Measurements from ENCODE around the gene USP6NL. TPM values are rescaled to one million over a fixed set of nuclear protein-coding genes. Genes with fewer than 3 reads are reported as not detected.
"Not testable (repeated sequence)": the region's sequence is repeated elsewhere in the genome, so short reads cannot be mapped to it uniquely, and the experiment has no call there.

USP6NL gene
- total RNA-seq, 1 experiment from 2014 or later = 38.7 TPM

DNA sequence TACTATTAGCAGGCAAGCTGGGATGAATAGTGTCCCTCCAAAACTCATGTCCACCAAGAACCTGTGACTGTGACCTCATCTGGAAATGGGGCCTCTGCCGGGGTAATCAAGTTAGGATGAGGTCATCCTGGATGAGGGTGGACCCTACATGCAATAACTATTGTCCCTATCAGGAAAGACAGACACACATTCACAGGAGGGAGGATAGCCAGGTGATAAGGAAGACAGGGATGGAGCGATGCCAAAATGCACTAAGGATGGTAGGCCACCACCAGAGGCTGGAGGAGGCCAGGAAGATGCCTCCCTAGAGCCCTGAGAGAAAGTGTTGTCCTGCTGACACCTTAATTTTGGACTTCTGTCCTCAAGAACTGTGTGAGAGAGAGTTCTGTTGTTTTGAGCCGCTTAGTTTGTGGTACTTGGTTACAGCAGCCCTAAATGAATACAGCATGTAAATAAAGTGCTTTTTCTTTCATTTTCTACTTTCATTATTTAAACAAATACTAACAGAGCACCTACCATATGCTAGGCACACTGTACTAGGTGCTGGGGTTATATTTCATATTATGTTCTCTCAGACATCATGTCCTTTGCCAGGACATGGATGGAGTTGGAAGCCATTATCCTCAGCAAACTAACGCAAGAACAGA is 111.9 kb downstream of the USP6NL start:
- TF ChIP-seq EZH2 (IDR thresholded peaks at IDR 0.05; ENCODE audit: borderline replicate concordance, low read depth, low read length, poor library complexity, severe bottlenecking) (no peak), CTCF (conservative IDR thresholded peaks at IDR 0.05; ENCODE audit: low read depth, low read length) (no peak)
- CTCF ChIA-PET = no interaction called here
- Histone ChIP-seq H3K4me3 (ENCODE audit: low read depth, low read length, poor library complexity, severe bottlenecking) (no peak overlapping the region), H3K27me3 (replicated peaks; ENCODE audit: insufficient read depth, low read depth, low read length, poor library complexity) (no peaks in the 10 kb centered on the region), H3K27ac (ENCODE audit: low read depth, low read length, poor library complexity, severe bottlenecking) (no peak overlapping the region), H3K36me3 (ENCODE audit: insufficient read depth, low read length, poor library complexity, severe bottlenecking) (peaks cover 3% of the 10 kb centered on the region), H3K4me1 (ENCODE audit: insufficient read depth, low read length, poor library complexity, severe bottlenecking) (no peaks in the 10 kb centered on the region), H3K9me3 (ENCODE audit: low read depth, low read length, poor library complexity, severe bottlenecking) (no peaks in the 10 kb centered on the region)
- no TSS peak for BruUV-seq (replicated peaks)
- intact Hi-C loops (cut with micrococcal nuclease; ENCODE audit: unreplicated experiment) = no loop called here
- no peak for DNase-seq (ENCODE audit: low spot score)
- POLR2A ChIA-PET (ENCODE audit: low non-redundant PET) = no interaction called here

GRCh38 chr10:11498399-11498798 is 113.1 kb downstream of the USP6NL start:
- Histone ChIP-seq H3K27ac (ENCODE audit: low read depth, low read length, poor library complexity, severe bottlenecking) (no peak overlapping the region), H3K4me1 (ENCODE audit: insufficient read depth, low read length, poor library complexity, severe bottlenecking) (no peaks in the 10 kb centered on the region), H3K9me3 (ENCODE audit: low read depth, low read length, poor library complexity, severe bottlenecking) (no peaks in the 10 kb centered on the region), H3K4me3 (ENCODE audit: low read depth, low read length, poor library complexity, severe bottlenecking) (no peak overlapping the region), H3K27me3 (replicated peaks; ENCODE audit: insufficient read depth, low read depth, low read length, poor library complexity) (no peaks in the 10 kb centered on the region), H3K36me3 (ENCODE audit: insufficient read depth, low read length, poor library complexity, severe bottlenecking) (peaks cover 10% of the 10 kb centered on the region)
- TF ChIP-seq EZH2 (IDR thresholded peaks at IDR 0.05; ENCODE audit: borderline replicate concordance, low read depth, low read length, poor library complexity, severe bottlenecking) (no peak), CTCF (conservative IDR thresholded peaks at IDR 0.05; ENCODE audit: low read depth, low read length) (no peak)
- CTCF ChIA-PET = no interaction called here
- POLR2A ChIA-PET (ENCODE audit: low non-redundant PET) = no interaction called here
- no TSS peak for BruUV-seq (replicated peaks)
- intact Hi-C loops (cut with micrococcal nuclease; ENCODE audit: unreplicated experiment) = no loop called here
- no peak for DNase-seq (ENCODE audit: low spot score)

DNA sequence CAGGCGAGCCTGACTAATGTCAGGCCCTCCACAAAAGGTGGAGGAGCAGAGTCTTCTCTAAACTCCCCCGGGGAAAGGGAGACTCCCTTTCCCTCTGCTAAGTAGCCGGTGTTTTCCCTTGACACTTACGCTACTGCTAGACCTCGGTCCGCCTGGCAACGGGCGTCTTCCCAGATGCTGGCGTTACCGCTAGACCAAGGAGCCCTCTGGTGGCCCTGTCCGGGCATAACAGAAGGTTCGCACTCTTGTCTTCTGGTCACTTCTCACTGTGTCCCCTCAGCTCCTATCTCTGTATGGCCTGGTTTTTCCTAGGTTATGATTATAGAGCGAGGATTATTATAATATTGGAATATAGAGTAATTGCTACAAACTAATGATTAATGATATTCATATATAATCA is 116.5 kb downstream of the USP6NL start:
- H3K27me3 ChIP-seq (replicated peaks; ENCODE audit: insufficient read depth, low read depth, low read length, poor library complexity); H3K4me1 ChIP-seq (ENCODE audit: insufficient read depth, low read length, poor library complexity, severe bottlenecking); DNase-seq (ENCODE audit: low spot score); BruUV-seq (replicated peaks); CTCF ChIA-PET; H3K9me3 ChIP-seq (ENCODE audit: low read depth, low read length, poor library complexity, severe bottlenecking); POLR2A ChIA-PET (ENCODE audit: low non-redundant PET); H3K27ac ChIP-seq (ENCODE audit: low read depth, low read length, poor library complexity, severe bottlenecking); intact Hi-C loops (cut with micrococcal nuclease; ENCODE audit: unreplicated experiment); H3K4me3 ChIP-seq (ENCODE audit: low read depth, low read length, poor library complexity, severe bottlenecking): not testable (repeated sequence)
- H3K36me3 ChIP-seq (ENCODE audit: insufficient read depth, low read length, poor library complexity, severe bottlenecking) = peaks cover 22% of the 10 kb centered on the region

GRCh38 chr10:11493646-11494045 is 117.8 kb downstream of the USP6NL start:
- TF ChIP-seq EZH2 (IDR thresholded peaks at IDR 0.05; ENCODE audit: borderline replicate concordance, low read depth, low read length, poor library complexity, severe bottlenecking) (no peak), CTCF (conservative IDR thresholded peaks at IDR 0.05; ENCODE audit: low read depth, low read length) (no peak)
- BruUV-seq (replicated peaks) = no TSS peak
- ChIA-PET POLR2A (ENCODE audit: low non-redundant PET) (no interaction called here), CTCF (no interaction called here)
- intact Hi-C loops (cut with micrococcal nuclease; ENCODE audit: unreplicated experiment) = no loop called here
- Histone ChIP-seq H3K4me1 (ENCODE audit: insufficient read depth, low read length, poor library complexity, severe bottlenecking) (no peaks in the 10 kb centered on the region), H3K9me3 (ENCODE audit: low read depth, low read length, poor library complexity, severe bottlenecking) (no peaks in the 10 kb centered on the region), H3K27me3 (replicated peaks; ENCODE audit: insufficient read depth, low read depth, low read length, poor library complexity) (no peaks in the 10 kb centered on the region), H3K27ac (ENCODE audit: low read depth, low read length, poor library complexity, severe bottlenecking) (no peak overlapping the region), H3K4me3 (ENCODE audit: low read depth, low read length, poor library complexity, severe bottlenecking) (no peak overlapping the region), H3K36me3 (ENCODE audit: insufficient read depth, low read length, poor library complexity, severe bottlenecking) (peaks cover 24% of the 10 kb centered on the region)
- DNase-seq (ENCODE audit: low spot score) = no peak

Measured in A673 (cell line).